Gastroesophageal sphincter (tissue), 3 donors: ENCODE data around the gene PPRC1.

Experiments
- CTCF ChIP-seq, 4 experiments: fragments of 200-600 bp in 2 of 4; fragments of 450-650 bp in 2 of 4; sonication (generic) in 1 of 4; IDR thresholded peaks; one replicate each; pipeline ENCODE4 v1.5.1; 2017 to 2019; ENCODE audit warnings: antibody characterized with exemption in 4 of 4, mild to moderate bottlenecking in 2 of 4, moderate library complexity in 2 of 4
- EP300 ChIP-seq: sonication (generic); formaldehyde crosslinking; IDR thresholded peaks from one replicate; pipeline ENCODE4 v1.6.1; 2017; ENCODE audit warnings: antibody characterized with exemption, mild to moderate bottlenecking
- POLR2A ChIP-seq, 2 donors: fragments of 450-650 bp; IDR thresholded peaks; one replicate each; pipeline ENCODE4 v1.6.1; 2017; ENCODE audit warnings: antibody characterized with exemption in 2 of 2, mild to moderate bottlenecking in 2 of 2, moderate library complexity in 1 of 2
- POLR2AphosphoS5 ChIP-seq: sonication (generic); formaldehyde crosslinking; IDR thresholded peaks from one replicate; pipeline ENCODE4 v1.6.1; 2017; ENCODE audit warnings: antibody characterized with exemption

- TF ChIP-seq EP300 (no peak), CTCF (IDR thresholded peaks at IDR 0.05) (no peak), POLR2AphosphoS5 (no peak), POLR2A (IDR thresholded peaks at IDR 0.05) (no peak)
These were observed 36.4 kb upstream of the PPRC1 start for GRCh38 chr10:102096449-102096848.
